Endothelial cell of hepatic sinusoid (primary cell): ENCODE results near the gene PARP14.
"Not testable (repeated sequence)": the region's sequence is repeated elsewhere in the genome, so short reads cannot be mapped to it uniquely, and the experiment has no call there.

Source experiments
- in situ Hi-C: cut with HindIII; loops from 2 replicates; pipeline ENCODE4 v1.10.0; 2017; ENCODE audit warnings: low sequenced_read_pairs

The PARP14 gene

GRCh38 chr3:122719273-122719921, 38.8 kb downstream of the PARP14 start:
- in situ Hi-C loops, result no loop called here

DNA sequence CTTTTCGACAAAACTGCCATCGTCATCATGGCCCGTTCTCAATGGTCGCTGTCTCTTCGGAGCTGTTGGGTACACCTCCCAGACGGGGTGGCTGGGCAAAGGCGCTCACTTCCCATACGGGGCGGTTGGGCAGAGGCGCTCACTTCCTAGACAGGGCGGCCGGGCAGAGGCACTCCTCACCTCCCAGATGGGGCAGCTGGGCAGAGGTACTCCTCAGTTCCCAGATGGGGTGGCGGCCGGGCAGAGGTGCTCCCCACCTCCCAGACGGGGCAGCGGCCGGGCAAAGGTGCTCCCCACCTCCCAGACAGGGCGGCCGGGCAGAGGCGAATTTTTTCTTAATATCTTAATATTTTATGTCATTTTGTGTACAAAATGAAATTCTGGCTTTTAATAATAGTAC, 44.5 kb downstream of the PARP14 start:
- in situ Hi-C loops, result no loop called here

DNA sequence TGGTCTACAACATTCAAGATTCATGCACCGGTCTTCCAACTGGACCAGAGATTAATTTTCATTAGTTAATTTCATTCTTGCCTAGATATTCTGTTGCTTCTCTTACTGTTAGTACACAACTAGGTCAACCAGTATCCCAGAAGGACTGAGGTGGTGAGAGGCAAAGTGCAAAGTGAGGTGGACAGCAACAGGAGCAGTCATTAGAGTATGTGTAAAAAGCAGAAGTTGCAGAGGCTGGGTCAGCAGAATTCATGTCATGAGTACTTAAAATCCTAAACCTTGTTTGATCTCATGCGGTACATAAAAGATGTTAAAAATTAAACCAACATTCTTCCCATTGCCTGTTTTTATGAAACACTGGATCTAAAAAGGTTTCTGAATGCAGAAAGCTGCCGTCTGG, 46.7 kb downstream of the PARP14 start:
- in situ Hi-C loops, result no loop called here

- in situ Hi-C loops, result no loop called here
Measured at GRCh38 chr3:122727766-122728165, 47.1 kb downstream of the PARP14 start.

DNA sequence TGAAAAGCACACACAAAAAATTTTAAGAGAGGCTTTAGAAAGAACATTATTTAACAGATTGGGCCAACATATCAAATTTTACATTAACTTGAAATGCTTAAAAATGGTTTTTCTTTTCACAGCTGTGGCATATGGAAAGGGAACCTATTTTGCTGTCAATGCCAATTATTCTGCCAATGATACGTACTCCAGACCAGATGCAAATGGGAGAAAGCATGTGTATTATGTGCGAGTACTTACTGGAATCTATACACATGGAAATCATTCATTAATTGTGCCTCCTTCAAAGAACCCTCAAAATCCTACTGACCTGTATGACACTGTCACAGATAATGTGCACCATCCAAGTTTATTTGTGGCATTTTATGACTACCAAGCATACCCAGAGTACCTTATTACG, 47.5 kb downstream of the PARP14 start:
- in situ Hi-C loops, result no loop called here

DNA sequence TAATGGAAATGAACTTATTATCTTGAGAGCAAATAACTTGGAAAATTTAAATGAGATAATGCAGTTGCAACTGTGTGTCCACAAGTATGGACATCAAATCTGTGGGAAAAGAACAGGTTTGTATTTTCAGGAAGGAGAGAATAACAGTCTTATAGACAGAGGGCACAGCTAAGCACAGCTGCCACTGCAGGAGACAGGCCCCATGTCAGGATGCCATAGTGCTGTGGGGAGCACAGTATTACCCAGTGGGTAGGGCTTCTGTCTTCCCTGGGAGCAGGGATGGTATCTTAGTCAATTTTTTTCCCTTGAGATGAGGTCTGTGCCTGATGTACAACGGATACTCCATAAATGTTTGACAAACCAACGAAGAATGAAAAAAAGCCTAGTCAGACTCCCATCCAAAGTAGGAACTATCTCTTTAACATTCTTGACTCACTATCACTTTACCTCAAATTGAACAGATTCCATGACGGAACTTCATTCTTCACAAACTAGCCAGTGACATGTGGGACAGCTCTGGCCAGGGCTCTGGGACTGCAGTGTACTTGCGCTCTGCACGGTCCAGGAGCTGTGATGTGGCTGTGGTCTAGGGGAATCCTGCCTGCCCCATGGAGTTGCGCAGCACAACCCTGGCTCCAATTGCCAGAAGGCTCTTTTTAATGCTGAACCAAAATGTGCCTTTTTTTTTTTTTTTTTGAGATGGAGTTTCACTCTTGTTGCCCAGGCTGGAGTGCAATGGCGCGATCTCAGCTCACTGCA, 48.3 kb downstream of the PARP14 start:
- in situ Hi-C loops, result no loop called here

DNA sequence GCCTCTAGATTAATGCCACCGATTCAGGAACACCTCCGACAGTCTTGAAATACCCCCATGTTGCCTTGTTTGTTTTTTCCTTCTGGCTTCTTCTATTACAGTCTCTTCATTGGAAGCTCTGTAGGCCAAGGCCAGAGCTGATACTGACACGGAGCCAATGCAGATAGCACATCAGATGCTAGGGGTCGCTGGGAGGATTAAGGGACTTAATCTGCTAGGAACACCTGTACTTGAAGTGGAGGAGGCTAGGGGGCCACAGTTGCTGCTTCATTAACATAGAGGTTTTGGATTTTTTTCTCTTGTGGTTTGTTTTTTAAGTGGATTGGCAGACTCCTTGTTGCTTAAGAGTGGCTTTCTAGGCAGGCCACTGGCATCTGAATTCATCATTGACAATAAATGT, 49.6 kb downstream of the PARP14 start:
- in situ Hi-C loops, result no loop called here

- in situ Hi-C loops, result not testable (repeated sequence)
Measured at GRCh38 chr3:122732682-122733525, 52.3 kb downstream of the PARP14 start.

DNA sequence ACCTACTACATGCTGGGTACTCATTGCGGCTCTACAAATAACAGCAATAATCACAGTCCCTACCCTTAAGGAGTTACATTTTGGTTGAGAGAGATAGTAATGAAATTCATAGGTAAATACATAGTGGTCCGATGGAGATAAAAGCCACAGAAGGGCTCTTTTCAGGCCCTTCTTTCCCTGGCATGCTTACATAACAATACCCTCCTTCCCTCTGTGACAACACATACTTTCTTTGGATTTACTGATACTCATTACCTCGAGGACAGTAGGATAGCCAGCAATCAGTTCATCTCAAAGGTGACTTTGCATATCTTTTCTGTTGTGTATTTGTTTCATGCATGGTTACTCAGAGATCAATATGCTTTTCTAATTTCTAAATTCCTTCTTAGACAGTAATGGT, 58.5 kb downstream of the PARP14 start:
- in situ Hi-C loops, result no loop called here

- in situ Hi-C loops, result no loop called here
Measured at GRCh38 chr3:122742234-122742633, 61.6 kb downstream of the PARP14 start.

DNA sequence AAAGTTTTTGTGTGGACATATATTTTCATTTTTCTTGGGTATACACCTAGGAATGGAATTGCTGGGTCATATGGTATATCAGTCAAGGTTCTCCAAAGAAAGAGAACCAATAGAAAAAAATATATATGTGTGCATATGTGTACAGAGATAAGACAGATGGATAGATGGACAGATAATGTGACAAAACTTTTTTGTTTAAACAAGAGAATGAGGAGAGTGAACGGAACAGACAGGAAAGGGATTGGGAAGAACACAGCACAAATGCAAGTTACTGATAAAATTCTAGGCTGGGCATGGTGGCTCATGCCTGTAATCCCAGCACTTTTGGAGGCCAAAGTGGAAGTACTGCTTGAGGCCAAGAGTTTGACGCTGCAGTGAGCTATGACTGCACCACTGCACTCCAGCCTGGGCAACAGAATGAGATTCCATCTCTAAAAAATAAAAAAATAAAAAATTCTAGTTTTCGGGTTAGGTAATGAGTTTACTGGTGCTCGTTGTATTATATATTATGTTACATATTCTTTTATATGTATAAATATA, 63.0 kb downstream of the PARP14 start:
- in situ Hi-C loops, result no loop called here

DNA sequence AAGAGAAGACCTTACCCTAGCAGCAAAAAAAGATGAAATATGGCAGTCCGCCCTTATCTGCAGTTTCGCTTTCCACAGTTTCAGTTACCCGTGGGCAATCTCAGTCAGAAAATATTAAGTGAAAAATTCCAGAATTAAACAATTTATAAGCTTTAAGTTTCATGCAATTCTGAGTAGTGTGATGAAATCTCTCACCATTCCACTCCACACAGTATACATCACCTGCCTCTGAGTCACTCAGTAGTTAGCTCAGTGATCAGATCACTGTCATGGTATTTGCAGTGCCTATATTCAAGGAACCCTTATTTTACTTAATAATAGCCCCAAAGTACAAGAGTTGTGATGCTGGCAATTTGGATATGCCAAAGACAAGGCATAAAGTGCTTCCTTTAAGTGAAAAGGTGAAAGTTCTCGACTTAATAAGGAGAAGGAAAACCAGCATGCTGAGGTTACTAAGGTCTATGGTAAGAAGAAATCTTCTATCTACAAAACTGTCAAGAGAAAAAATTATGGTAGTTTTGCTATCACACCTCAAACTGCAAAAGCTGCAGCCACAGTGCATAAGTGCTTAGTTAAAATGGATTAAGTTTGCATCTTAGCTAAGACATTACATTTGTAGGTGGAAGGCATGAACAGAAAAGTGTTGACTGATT, 64.9 kb downstream of the PARP14 start:
- in situ Hi-C loops, result loop anchor here (5.0 kb wide), 1 partner anchor 38 kb away; no protein-coding TSS in a partner anchor

- in situ Hi-C loops, result loop anchor here (5.0 kb wide), 1 partner anchor 40 kb away; no protein-coding TSS in a partner anchor
Measured at GRCh38 chr3:122747295-122747694, 66.7 kb downstream of the PARP14 start.

GRCh38 chr3:122748347-122748746, 67.7 kb downstream of the PARP14 start:
- in situ Hi-C loops, result loop anchor here (5.0 kb wide), 1 partner anchor 41 kb away; no protein-coding TSS in a partner anchor

- in situ Hi-C loops, result loop anchor here (5.0 kb wide), 1 partner anchor 32 kb away; no protein-coding TSS in a partner anchor
Measured at GRCh38 chr3:122754929-122755328, 74.3 kb downstream of the PARP14 start.

DNA sequence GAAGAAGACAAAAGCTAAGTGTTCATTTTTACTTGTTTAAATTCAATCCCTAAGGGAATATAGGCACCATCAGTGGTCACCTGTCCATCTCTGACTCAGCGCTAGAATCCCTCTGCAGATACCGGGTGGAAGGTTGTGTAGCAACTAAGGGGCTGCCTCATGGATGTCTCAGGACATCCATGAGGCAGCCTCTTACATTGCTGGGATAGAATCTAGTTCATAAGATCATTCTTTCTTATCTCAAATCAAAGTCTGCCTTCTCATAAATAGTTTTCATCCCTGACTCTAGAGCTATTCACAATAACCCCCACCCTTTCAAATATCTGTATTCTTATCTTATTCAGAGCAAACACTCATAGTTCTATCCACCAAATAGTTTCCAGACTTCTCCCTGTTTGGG, 74.9 kb downstream of the PARP14 start:
- in situ Hi-C loops, result no loop called here

- in situ Hi-C loops, result no loop called here
Measured at GRCh38 chr3:122758877-122759560, 78.4 kb downstream of the PARP14 start.

- in situ Hi-C loops, result no loop called here
Measured at GRCh38 chr3:122760453-122761271, 80.0 kb downstream of the PARP14 start.

DNA sequence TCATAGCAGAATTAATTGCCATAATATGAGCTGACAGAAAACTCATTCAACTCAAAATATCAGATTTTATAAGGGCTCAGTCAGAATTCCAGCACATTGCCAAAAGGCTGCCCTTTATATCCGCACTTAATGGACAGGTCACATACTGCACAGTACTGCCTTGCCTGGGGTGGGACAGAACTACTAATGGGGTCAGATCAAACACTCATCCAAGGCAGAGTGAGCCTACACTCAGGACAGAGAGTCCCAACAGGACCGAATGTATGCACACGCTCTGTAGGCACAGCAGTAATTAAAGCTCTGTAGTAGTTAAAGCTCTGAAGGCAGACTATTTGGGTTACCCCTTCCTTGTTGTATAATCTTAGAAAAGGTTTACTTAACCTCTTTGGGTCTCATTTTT, 85.8 kb downstream of the PARP14 start:
- in situ Hi-C loops, result no loop called here
